Measurements from ENCODE around the gene COL24A1.
"Not testable (repeated sequence)": the region's sequence is repeated elsewhere in the genome, so short reads cannot be mapped to it uniquely, and the experiment has no call there.

The COL24A1 gene

DNA sequence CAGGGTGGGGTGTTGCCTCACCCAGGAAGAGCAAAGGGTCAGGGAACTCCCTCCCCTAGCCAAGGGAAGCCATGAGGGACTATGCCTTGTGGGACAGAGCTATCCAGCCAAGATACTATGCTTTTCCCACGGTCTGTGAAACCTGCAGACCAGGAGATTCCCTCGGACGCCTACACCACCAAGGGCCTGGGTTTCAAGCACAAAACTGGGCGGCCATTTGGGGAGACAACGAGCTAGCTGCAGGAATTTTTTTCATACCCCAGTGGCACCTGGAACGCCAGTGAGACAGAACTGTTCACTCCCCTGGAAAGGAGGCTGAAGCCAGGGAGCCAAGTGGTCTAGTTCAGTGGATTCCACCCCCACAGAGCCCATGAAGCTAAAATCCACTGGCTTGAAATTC is 84.7 kb downstream of the COL24A1 start:
- not testable (repeated sequence) for DNase-seq

- DNase-seq: no peak
Measured at GRCh38 chr1:86069757-86070145, 86.8 kb downstream of the COL24A1 start.

DNA sequence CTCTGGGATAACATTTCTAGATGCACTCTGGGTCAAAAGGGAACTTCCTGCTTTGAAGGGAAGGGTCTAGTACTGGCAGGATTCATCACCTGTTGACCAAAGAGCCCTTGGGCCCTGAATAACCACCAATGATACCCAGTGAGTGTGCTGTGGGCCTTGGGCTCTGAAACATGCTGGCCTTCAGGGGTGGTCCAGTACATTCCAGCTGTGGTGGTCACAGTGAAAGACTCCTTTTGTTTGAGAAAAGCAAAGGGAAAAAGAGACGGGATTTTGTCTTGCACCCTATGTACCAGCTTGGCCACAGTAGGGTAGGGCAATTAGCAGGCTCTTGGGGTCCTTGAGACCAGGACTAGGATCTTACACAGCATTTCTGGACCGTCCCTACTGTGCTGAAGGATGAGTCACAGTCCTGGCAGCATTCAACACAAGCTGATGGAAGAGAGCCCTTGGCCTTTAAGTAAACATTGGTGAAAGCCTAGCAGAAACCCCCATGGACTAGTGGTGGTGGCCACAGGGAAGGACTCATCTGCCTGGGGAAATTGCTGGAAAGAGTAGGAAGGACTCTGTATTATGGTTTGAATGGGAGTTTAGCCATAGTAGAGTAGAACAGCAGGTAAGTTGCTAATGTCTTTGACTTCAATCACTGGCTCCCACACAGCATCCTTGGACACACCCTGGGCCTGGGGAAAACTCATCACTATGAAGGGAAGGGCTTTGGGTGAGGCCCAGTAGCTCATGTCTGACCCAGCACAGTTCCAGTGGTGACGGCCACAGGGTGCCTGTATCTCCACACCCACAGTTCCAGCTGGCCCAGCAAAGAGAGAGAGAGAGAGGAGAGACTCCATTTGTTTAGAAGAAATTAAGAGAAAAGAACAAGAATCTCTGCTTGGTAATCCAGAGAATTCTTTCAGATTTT is 87.5 kb downstream of the COL24A1 start:
- no peak for DNase-seq

DNA sequence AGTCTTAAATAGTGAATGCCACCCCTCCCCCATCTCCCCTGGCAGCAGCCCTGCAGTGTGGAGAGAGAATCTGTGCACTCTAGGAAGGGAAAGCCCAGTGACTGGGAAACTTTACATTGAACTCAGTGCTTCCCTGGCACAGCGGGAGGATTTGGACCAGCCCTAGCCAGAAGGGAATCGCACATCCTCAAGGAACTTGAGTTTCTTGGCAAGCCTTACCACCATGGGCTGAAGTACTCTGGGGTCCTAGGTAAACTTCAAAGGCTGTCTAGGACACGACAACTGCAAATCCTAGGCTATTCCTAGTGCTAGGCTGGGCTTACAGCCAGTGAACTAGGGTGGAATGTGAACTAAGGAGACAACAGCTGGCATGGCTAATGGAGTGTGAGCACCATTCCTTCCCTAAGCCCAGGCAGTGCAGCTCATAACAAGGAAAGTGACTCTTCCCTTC is 88.3 kb downstream of the COL24A1 start:
- DNase-seq: no peak

DNA sequence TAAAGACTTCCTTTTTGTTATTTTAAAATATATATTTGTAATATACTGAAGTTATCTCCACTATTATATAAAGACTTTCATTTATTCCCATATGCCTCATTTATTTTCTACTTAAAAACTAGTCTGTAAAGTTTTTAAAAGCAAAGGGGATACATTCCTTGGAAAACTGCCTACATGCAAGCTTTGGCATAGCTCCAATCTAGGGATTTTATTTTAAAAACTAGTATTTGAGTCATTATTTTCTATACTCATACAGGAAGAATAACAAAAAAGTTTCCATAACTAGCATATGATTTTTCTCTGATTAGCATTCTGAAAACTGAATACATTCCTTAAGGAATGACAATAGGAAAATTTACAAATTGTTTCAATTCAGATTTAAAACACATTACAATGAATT is 88.9 kb downstream of the COL24A1 start:
- no peak for DNase-seq

DNA sequence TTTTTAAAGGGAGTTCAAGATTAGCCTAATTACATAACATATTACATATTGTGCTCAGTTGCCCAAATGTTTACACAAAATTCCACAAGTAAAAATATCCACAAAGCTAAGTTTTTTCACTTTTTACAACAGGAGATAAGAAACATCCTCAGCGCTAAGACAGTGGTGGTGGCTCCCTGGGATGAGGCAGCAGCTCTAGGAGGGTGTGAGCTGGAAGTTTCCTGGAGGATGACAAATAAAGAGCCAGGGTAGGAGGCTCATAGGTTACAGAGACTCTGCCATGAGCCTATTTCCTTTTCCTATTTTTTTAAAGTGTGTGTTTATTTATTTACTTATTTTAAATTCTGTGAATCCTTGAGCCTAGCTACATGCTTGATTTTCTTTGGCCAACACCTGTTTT is 91.7 kb downstream of the COL24A1 start:
- DNase-seq: no peak

DNA sequence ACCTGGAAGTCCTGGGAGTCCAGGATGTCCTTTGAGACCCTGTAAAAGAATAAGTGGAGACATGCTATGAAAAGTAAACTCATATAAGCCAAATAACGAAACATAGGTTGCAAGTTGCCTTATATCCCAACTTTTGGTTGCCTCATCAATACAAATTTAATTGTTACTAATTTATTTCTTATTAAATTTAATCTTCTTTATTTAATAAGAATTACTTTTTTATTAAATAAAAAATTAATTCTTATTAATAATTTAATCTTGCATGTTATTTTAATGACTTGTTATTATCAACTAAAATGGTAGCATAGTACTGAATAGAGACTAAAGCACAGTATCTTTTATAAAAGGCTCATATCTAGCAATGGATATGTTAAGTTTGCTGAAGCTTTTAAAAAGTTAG is 92.9 kb downstream of the COL24A1 start:
- no peak for DNase-seq

- no peak for DNase-seq
Measured at GRCh38 chr1:86062453-86062852, 94.1 kb downstream of the COL24A1 start.

DNA sequence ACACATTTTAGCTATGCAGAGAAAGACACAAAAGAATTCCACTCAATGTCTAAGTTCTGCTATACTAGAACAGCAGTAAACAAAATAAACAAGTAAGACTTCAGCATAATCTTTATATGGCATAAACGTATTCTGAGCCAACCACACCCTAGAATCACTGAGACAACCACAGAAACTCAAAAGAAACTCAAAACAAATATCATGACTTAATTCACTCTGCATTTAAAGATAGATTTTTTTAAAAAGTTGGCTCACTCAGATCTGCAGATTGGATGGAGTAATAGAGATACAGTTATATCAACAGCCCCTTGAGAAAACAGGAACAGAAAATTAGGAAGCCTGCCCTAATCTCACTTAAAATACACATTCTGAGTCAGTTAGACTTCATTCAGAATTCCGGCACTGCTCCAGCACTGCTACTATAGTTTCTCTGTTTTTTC is 95.0 kb downstream of the COL24A1 start:
- DNase-seq: no peak

- DNase-seq: no peak
Measured at GRCh38 chr1:86054396-86054795, 102.2 kb downstream of the COL24A1 start.

DNA sequence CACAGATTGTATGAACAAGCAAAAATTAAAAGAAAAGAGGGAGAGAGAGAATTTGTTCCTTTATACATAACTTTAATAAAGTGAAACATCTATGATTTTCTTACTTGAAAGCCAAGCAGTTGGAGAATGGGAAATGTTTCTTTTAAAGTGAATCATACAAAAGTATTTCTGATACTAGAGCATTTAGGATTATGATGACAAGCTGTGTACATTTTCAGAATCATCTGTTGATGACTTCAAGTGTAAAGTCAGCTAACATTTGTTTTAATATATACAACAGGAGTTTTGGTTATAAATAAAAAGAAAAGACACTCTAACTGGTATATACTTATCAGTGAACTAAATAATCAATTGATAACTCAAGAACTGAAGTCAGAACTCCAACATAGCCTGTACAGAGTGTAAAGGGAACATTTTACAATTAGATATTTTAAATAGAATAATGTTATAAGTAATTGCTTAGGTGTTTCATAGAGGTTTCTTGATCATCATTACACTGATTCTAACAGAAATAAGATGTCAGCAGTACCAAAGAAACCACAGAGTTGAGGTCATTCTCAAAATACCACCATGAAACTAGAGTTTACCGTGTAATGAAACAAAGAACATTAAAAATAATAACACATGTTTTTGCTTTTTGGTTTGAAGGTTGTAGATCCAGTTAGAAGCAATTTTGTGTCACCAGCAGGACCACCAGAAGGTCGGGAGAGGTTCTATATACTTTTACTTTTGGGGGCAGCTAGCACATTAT is 103.4 kb downstream of the COL24A1 start:
- no peak for DNase-seq

DNA sequence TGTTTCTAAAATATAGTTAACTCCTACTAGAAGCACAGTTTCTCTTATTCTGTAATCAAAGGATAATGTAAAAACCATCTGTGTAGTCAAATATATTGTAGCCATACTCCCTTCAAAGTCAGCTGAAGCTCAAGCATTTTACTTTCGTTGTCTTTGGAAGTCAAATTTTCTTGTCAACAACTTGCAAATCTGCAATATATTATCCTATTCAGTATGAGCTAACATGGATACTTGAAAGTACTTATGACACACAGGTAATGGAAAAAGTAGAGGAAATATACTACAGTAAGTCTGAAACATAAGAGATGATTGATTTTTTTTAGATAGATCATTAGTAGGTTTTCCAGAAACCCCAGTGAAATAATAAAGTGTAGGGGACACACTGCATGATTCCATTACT is 121.5 kb downstream of the COL24A1 start:
- DNase-seq: no peak

- no peak for DNase-seq
Measured at GRCh38 chr1:86030180-86030579, 126.4 kb downstream of the COL24A1 start.

- DNase-seq: no peak
Measured at GRCh38 chr1:86018283-86018923, 138.2 kb downstream of the COL24A1 start.

DNA sequence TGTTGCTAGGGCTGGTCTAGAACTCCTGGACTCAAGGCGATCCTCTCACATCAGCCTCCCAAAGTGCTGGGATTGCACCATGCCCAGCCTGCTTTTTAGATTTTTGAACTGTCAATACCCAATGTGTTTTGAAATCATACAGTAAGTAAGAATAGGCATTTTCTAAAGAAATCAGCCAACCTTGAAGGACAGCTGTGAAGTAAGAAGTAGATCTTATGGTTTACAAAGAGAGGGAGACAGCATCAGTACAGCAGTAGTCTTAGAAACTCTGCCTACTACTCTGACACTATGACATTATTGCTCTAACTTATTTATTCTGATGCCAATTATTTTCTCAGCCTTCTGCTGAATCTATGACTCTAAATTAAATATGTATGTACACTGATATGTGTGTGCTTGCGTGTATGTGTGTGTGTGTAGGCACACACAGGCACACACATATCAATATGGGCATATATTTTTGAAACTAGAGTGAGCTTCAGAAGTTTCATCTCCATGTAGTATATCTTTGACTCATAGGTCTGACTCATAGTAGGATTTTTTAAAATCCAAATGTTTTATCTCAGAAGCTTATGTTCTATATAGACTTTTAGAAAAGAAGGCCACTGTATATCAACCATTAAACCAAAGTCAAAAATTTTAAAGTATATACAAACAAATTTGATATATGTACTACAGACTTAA is 140.4 kb downstream of the COL24A1 start:
- DNase-seq: no peak

- no peak for DNase-seq
Measured at GRCh38 chr1:86015375-86015774, 141.2 kb downstream of the COL24A1 start.

GRCh38 chr1:86000601-86001000 is 156.0 kb downstream of the COL24A1 start:
- no peak for DNase-seq

DNA sequence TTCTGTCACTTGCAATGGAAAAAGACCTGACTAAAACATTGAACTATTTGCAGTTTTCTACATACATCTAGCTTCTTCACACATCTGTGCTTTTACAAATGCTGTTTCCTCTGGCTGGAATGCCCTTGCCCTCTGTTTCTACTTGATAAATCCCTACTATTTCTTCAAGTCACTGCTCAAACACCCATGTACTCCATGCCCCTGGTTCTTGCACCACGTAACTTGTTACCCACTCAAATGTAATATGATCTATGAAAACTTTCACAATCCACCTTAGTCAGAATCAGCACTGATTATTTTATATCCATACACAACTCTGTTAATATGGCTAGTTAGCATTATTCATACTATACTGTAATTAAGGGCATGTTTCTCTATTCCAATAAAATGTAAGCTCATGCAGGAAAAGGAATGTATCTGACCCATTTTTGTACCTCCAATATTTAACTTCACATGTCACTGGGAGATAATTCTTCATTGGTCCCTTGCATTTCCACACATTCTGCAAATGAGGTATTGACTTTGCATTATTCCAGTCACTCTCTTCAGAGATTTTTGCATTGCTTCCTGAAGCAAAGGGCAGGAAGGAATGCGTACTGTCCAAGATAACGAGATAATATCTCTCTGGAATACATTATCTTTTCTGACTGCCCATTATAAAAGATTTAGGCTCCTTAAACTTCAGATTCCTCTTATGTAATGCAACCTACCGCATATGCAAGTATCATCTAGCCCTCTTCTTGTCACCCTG is 158.3 kb downstream of the COL24A1 start:
- no peak for DNase-seq

GRCh38 chr1:85992791-85993190 is 163.8 kb downstream of the COL24A1 start:
- no peak for DNase-seq

GRCh38 chr1:85991261-85991660 is 165.3 kb downstream of the COL24A1 start:
- no peak for DNase-seq

- no peak for DNase-seq
Measured at GRCh38 chr1:85984636-85985035, 171.9 kb downstream of the COL24A1 start.

DNA sequence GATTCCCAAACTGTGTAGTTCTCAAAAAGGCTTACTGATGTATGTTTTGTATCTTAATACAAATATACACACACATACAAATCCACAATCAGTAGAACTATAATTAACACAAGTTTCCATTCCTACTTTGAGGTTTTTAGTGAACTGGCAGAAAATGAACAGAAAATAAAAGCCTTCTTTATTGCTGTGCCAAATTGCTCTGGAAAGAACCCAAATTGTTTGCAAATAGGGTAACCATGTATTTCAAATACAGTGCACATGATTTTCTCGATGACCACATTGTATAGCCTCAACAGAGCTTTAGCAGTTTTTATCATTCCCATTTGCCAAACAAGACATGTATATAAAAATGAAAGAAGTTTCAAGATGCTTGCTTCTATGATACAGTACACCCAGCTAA is 173.3 kb downstream of the COL24A1 start:
- DNase-seq: no peak

Measured in activated CD8-positive, alpha-beta memory T cell treated with anti-CD3 and anti-CD28 coated beads, Interleukin-2, amount 50 U/mL, for 48 hours (primary cell).